BJ (cell line): ENCODE data around the gene OLFML3. TPM values are rescaled to one million over a fixed set of nuclear protein-coding genes. Genes with fewer than 3 reads are reported as not detected.
"Not testable (repeated sequence)": the region's sequence is repeated elsewhere in the genome, so short reads cannot be mapped to it uniquely, and the experiment has no call there.

Experiments used
- CTCF ChIA-PET: fragments of 350-600 bp; formaldehyde crosslinking; extraction: SDS; loops from one replicate; lab custom pipeline; 2021; ENCODE audit warnings: antibody characterized with exemption, inconsistent platforms; lab: Yijun Ruan, JAX
- POLR2A ChIA-PET: fragments of 300-600 bp; sonication (Branson Sonifier 250); formaldehyde crosslinking; extraction: SDS; loops from one replicate; lab custom pipeline; 2021; ENCODE audit warnings: antibody characterized with exemption; lab: Charles Lee
- DNase-seq: peaks from one replicate; pipeline ENCODE4 v3.0.0-alpha.2; 2011; ENCODE audit warnings: low read depth
- H3K27me3 ChIP-seq: 2 replicates; pipeline ENCODE4 v1.6.0; 2011; ENCODE audit warnings: low read length; ENCODE audit not compliant: control insufficient read depth, insufficient read depth
- H3K36me3 ChIP-seq: 2 replicates; pipeline ENCODE4 v1.5.1; 2011; ENCODE audit warnings: low read length; ENCODE audit not compliant: control insufficient read depth, insufficient read depth
- H3K4me3 ChIP-seq: 2 replicates; pipeline ENCODE4 v1.5.1; 2011; ENCODE audit warnings: low read depth, mild to moderate bottlenecking, control low read depth, low read length
- polyA plus RNA-seq: library from polyadenylated mRNA; depleted of rRNA; stranded (reverse); fragments of >200 nt; gene quantifications from 2 replicates; pipeline ENCODE4 v1.2.3, GENCODE V29; 2011
- TF ChIP-seq, protein P1 (sequence below): IDR thresholded peaks from 2 replicates; pipeline ENCODE4 v1.5.1; 2011; ENCODE audit warnings: low read depth, mild to moderate bottlenecking, control low read depth, inconsistent platforms, low read length, moderate library complexity; ENCODE audit not compliant: insufficient read depth

The OLFML3 gene
- polyA plus RNA-seq, 1 experiment, result 76.8 TPM

DNA sequence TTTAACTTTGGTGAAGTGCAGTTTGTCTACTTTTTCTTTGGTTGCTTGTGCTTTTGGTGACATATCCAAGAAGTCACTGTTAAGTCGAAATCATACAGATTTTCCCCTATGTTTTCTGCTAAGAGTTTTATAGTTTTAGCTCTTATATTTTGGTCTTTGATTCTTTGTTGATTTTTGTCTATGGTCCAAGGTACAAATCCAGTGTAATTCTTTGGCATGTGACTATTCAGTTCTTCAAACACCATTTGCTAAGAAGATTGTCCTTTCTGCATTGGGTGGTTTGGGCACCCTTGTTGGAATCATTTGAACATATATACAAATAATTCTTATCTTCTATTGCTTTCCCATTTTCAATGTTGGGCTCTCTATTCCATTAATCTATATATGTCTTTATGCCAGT is 33.9 kb upstream of the OLFML3 start:
- TF ChIP-seq, protein P1, sequence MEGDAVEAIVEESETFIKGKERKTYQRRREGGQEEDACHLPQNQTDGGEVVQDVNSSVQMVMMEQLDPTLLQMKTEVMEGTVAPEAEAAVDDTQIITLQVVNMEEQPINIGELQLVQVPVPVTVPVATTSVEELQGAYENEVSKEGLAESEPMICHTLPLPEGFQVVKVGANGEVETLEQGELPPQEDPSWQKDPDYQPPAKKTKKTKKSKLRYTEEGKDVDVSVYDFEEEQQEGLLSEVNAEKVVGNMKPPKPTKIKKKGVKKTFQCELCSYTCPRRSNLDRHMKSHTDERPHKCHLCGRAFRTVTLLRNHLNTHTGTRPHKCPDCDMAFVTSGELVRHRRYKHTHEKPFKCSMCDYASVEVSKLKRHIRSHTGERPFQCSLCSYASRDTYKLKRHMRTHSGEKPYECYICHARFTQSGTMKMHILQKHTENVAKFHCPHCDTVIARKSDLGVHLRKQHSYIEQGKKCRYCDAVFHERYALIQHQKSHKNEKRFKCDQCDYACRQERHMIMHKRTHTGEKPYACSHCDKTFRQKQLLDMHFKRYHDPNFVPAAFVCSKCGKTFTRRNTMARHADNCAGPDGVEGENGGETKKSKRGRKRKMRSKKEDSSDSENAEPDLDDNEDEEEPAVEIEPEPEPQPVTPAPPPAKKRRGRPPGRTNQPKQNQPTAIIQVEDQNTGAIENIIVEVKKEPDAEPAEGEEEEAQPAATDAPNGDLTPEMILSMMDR, result no peak
- DNase-seq, result no peak
- ChIA-PET POLR2A (no interaction called here), CTCF (interaction anchor here (0.7 kb wide), 2 partner anchors 8 to 10 kb away, joined by 3 to 4 read pairs; no protein-coding TSS in a partner anchor)
- Histone ChIP-seq H3K4me3 (no peak overlapping the region), H3K36me3 (peaks cover 4% of the 10 kb centered on the region), H3K27me3 (no peaks in the 10 kb centered on the region)

DNA sequence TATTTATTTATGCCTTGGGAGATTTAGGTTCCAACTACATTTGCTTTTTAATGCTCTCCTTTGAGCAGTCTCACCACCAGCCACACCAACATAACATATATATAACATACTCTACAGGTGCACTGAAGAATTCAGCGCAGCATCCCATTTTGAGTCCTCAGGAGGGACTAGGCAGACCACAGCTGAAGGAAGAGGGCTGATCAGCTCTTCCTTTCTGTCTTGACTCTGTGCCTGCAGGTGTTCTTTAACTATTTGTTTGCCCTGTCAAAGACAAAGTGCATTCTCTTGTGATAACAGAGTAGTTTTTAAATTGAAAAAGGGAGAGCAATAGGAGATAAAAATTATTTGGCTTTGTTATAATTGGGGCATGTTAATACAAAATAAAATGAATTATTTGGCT is 33.2 kb upstream of the OLFML3 start:
- CTCF ChIA-PET, result interaction anchor here (0.7 to 1.0 kb wide), 3 partner anchors 9 to 31 kb away, joined by 3 to 4 read pairs (median 3); no protein-coding TSS in a partner anchor
- TF ChIP-seq, protein P1, result no peak
- H3K4me3 ChIP-seq, result no peak overlapping the region
- H3K27me3 ChIP-seq, result no peaks in the 10 kb centered on the region
- DNase-seq, result no peak
- POLR2A ChIA-PET, result no interaction called here
- H3K36me3 ChIP-seq, result peaks cover 4% of the 10 kb centered on the region; the same call in 1 of the 2 replicates

DNA sequence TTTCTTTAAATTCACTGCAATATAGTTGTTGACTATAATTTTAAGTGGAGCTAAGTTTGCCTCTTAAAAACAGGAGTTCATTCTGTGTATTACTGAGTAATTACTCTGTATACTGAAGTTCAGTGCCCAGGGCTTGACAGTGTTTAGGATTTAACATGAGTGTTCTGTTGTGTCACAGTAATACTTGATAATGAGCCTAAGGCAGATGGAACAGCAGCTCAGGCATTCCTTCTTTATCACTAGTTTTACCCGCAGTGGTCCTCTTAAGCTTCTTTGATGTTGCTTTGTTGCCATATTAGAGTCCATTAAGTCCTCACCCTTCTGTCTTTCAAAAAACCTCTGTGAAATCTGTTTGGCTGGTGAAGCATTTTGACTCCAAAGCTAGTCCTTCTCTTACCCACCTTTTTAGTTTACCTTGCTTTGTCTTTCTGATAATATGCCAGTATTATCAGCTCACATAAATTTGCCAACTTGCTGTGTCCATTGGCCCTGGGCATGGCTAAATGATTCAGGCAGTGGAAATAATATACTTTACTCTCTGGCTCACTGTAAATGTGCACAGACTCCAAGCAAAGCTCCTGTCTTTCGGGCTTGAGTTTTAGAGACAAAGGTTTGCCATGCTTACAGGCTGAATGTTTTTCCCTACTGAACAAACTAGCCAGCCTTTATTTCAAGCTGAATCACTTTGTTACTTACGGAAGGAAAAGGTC is 32.4 kb upstream of the OLFML3 start:
- TF ChIP-seq, protein P1, result no peak
- POLR2A ChIA-PET, result no interaction called here
- Histone ChIP-seq H3K4me3 (no peak overlapping the region), H3K27me3 (no peaks in the 10 kb centered on the region), H3K36me3 (0 out of 2 replicates have a peak, but pooled peaks cover 3% of the 10 kb centered on the region)
- DNase-seq, result no peak
- CTCF ChIA-PET, result interaction anchor here (0.7 to 1.0 kb wide), 4 partner anchors 9 to 43 kb away, joined by 3 read pairs; no protein-coding TSS in a partner anchor

DNA sequence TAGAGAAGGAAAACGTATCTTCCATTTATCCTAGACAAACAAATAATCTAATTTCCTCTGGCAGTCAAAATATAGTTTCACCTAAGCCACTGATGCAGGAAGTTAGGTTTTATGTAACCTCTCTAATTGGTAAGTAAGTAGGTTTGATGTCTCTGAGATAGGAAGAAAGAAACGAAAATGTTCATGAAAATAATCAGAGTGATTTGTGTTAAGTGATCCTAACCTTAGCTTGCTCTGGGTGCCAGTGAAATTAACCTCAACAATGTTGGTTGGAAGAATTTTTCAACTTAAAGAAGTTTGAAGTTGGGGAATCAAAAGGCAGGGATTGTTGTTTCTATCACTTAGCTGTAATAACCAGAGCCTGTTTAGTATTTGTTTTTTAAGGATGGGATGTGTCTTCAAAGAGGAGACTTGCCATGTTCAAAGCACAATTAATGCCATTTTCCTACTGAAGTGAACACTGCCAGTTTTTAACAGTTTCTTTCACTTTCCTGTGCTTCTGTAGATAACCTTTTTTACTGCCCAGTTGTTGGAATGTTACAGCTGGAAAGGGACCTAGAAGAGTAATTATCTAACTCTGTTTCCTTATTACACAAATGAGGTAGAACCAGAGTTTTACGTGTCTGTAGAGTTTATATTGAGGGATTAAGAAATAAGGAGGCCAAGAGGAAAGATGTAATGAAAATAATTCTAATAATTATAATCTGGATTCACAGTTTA is 31.7 kb upstream of the OLFML3 start:
- no peak for DNase-seq
- H3K4me3 ChIP-seq, result no peak overlapping the region
- TF ChIP-seq, protein P1, result no peak
- CTCF ChIA-PET, result interaction anchor here (0.7 to 1.0 kb wide), 2 partner anchors 31 to 44 kb away, joined by 3 read pairs; no protein-coding TSS in a partner anchor
- 0 out of 2 replicates have a peak, but pooled peaks cover 3% of the 10 kb centered on the region for H3K36me3 ChIP-seq
- POLR2A ChIA-PET, result no interaction called here
- no peaks in the 10 kb centered on the region for H3K27me3 ChIP-seq

DNA sequence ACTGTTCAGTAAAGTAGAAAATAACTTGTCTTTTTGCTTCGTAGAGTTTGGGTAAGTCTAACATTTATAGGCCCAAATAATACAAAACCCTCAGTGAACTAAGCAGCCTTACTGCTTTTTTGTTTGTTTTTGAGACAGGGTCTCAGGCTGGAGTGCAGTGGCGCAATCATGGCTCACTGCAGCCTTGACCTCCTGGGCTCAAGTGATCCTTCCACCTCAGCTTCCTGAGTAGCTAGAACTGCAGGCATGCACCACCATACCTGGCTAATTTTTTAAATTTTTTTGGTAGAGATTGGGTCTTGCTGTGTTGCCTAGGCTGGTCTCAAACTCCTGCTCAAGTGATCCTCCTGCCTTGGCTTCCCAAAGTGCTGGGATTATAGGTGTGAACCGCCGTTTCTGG is 31.1 kb upstream of the OLFML3 start:
- H3K36me3 ChIP-seq, H3K4me3 ChIP-seq, CTCF ChIA-PET, POLR2A ChIA-PET, H3K27me3 ChIP-seq, DNase-seq: not testable (repeated sequence)
